Activated naive CD8-positive, alpha-beta T cell (primary cell): Measurements from ENCODE around the gene SLC9A1.
"Not testable (repeated sequence)": the region's sequence is repeated elsewhere in the genome, so short reads cannot be mapped to it uniquely, and the experiment has no call there.

Experiments used
- H3K27ac Mint-ChIP-seq: one replicate; pipeline ENCODE4 v1.8.0; 2021; ENCODE audit warnings: mixed read lengths
- H3K27me3 Mint-ChIP-seq: one replicate; pipeline ENCODE4 v1.8.0; 2021; ENCODE audit warnings: mixed read lengths
- H3K36me3 Mint-ChIP-seq: one replicate; pipeline ENCODE4 v1.8.0; 2021; ENCODE audit warnings: mixed read lengths
- H3K4me1 Mint-ChIP-seq: one replicate; pipeline ENCODE4 v1.8.0; 2021; ENCODE audit warnings: low read depth, mixed read lengths
- H3K4me3 Mint-ChIP-seq: one replicate; pipeline ENCODE4 v1.8.0; 2021; ENCODE audit warnings: mild to moderate bottlenecking, mixed read lengths
- H3K9me3 Mint-ChIP-seq: one replicate; pipeline ENCODE4 v1.8.0; 2021; ENCODE audit warnings: low read depth, mixed read lengths

The SLC9A1 gene

GRCh38 chr1:27130798-27131197, 24.1 kb downstream of the SLC9A1 start:
- Mint-ChIP-seq H3K36me3 (peaks cover 5% of the 10 kb centered on the region), H3K27me3 (no peaks in the 10 kb centered on the region), H3K4me1 (peaks cover 4% of the 10 kb centered on the region)

GRCh38 chr1:27129225-27129624, 25.7 kb downstream of the SLC9A1 start:
- H3K4me3 Mint-ChIP-seq, result no peak overlapping the region
- H3K36me3 Mint-ChIP-seq, result peaks cover 2% of the 10 kb centered on the region
- no peaks in the 10 kb centered on the region for H3K27me3 Mint-ChIP-seq
- H3K4me1 Mint-ChIP-seq, result no peaks in the 10 kb centered on the region
- no peaks in the 10 kb centered on the region for H3K9me3 Mint-ChIP-seq
- no peak overlapping the region for H3K27ac Mint-ChIP-seq

More at GRCh38 chr1:27130798-27131197, 24.1 kb downstream of the SLC9A1 start:
- no peak overlapping the region for H3K4me3 Mint-ChIP-seq
- H3K27ac Mint-ChIP-seq, result no peak overlapping the region
- H3K9me3 Mint-ChIP-seq, result no peaks in the 10 kb centered on the region

GRCh38 chr1:27127419-27127818, 27.5 kb downstream of the SLC9A1 start:
- Mint-ChIP-seq H3K9me3 (no peaks in the 10 kb centered on the region), H3K27ac (no peak overlapping the region), H3K4me3 (no peak overlapping the region), H3K4me1 (no peaks in the 10 kb centered on the region), H3K36me3 (peaks cover 2% of the 10 kb centered on the region), H3K27me3 (no peaks in the 10 kb centered on the region)

GRCh38 chr1:27126391-27126790, 28.5 kb downstream of the SLC9A1 start:
- Mint-ChIP-seq H3K4me1 (no peaks in the 10 kb centered on the region), H3K4me3 (no peak overlapping the region), H3K27me3 (no peaks in the 10 kb centered on the region), H3K36me3 (peaks cover 2% of the 10 kb centered on the region), H3K9me3 (no peaks in the 10 kb centered on the region), H3K27ac (no peak overlapping the region)

- H3K4me3 Mint-ChIP-seq, H3K4me1 Mint-ChIP-seq, H3K27me3 Mint-ChIP-seq, H3K9me3 Mint-ChIP-seq, H3K27ac Mint-ChIP-seq, H3K36me3 Mint-ChIP-seq: not testable (repeated sequence)
These were observed 29.8 kb downstream of the SLC9A1 start for GRCh38 chr1:27125125-27125524.

GRCh38 chr1:27124405-27124804, 30.5 kb downstream of the SLC9A1 start:
- H3K27ac Mint-ChIP-seq, result no peak overlapping the region
- no peaks in the 10 kb centered on the region for H3K27me3 Mint-ChIP-seq
- H3K36me3 Mint-ChIP-seq, result peaks cover 2% of the 10 kb centered on the region
- H3K4me3 Mint-ChIP-seq, result no peak overlapping the region
- H3K9me3 Mint-ChIP-seq, result no peaks in the 10 kb centered on the region
- H3K4me1 Mint-ChIP-seq, result peaks cover 2% of the 10 kb centered on the region

GRCh38 chr1:27122652-27123051, 32.3 kb downstream of the SLC9A1 start:
- H3K9me3 Mint-ChIP-seq, result no peaks in the 10 kb centered on the region
- H3K27ac Mint-ChIP-seq, result no peak overlapping the region
- no peak overlapping the region for H3K4me3 Mint-ChIP-seq
- H3K36me3 Mint-ChIP-seq, result no peaks in the 10 kb centered on the region
- H3K27me3 Mint-ChIP-seq, result no peaks in the 10 kb centered on the region
- H3K4me1 Mint-ChIP-seq, result peaks cover 3% of the 10 kb centered on the region

- Mint-ChIP-seq H3K36me3 (no peaks in the 10 kb centered on the region), H3K27me3 (no peaks in the 10 kb centered on the region), H3K9me3 (no peaks in the 10 kb centered on the region), H3K4me1 (peaks cover 12% of the 10 kb centered on the region), H3K27ac (no peak overlapping the region), H3K4me3 (no peak overlapping the region)
These were observed 34.1 kb downstream of the SLC9A1 start for GRCh38 chr1:27120854-27121253.

GRCh38 chr1:27118440-27118689, 36.6 kb downstream of the SLC9A1 start:
- H3K4me3 Mint-ChIP-seq, result no peak overlapping the region
- no peaks in the 10 kb centered on the region for H3K27me3 Mint-ChIP-seq
- no peaks in the 10 kb centered on the region for H3K36me3 Mint-ChIP-seq
- H3K4me1 Mint-ChIP-seq, result peaks cover 37% of the 10 kb centered on the region
- no peak overlapping the region for H3K27ac Mint-ChIP-seq
- no peaks in the 10 kb centered on the region for H3K9me3 Mint-ChIP-seq

GRCh38 chr1:27117733-27118439, 37.0 kb downstream of the SLC9A1 start:
- Mint-ChIP-seq H3K36me3 (peaks cover under 1% of the 10 kb centered on the region), H3K9me3 (no peaks in the 10 kb centered on the region), H3K4me1 (peaks cover 41% of the 10 kb centered on the region), H3K4me3 (no peak overlapping the region), H3K27ac (peak overlapping the region; percentile 3), H3K27me3 (no peaks in the 10 kb centered on the region)

- Mint-ChIP-seq H3K36me3 (peaks cover 4% of the 10 kb centered on the region), H3K4me1 (peaks cover 51% of the 10 kb centered on the region), H3K27me3 (no peaks in the 10 kb centered on the region), H3K9me3 (no peaks in the 10 kb centered on the region), H3K27ac (peak overlapping the region; percentile 56), H3K4me3 (no peak overlapping the region)
These were observed 38.2 kb downstream of the SLC9A1 start for GRCh38 chr1:27116697-27117096.

GRCh38 chr1:27116232-27116631, 38.7 kb downstream of the SLC9A1 start:
- H3K36me3 Mint-ChIP-seq, result peaks cover 4% of the 10 kb centered on the region
- H3K4me3 Mint-ChIP-seq, result no peak overlapping the region
- H3K9me3 Mint-ChIP-seq, result no peaks in the 10 kb centered on the region
- H3K4me1 Mint-ChIP-seq, result peaks cover 54% of the 10 kb centered on the region
- H3K27ac Mint-ChIP-seq, result no peak overlapping the region
- H3K27me3 Mint-ChIP-seq, result no peaks in the 10 kb centered on the region

GRCh38 chr1:27114546-27114945, 40.4 kb downstream of the SLC9A1 start:
- H3K9me3 Mint-ChIP-seq, result no peaks in the 10 kb centered on the region
- peaks cover 4% of the 10 kb centered on the region for H3K36me3 Mint-ChIP-seq
- peak overlapping the region; percentile 97 for H3K27ac Mint-ChIP-seq
- H3K4me1 Mint-ChIP-seq, result peaks cover 58% of the 10 kb centered on the region
- no peaks in the 10 kb centered on the region for H3K27me3 Mint-ChIP-seq
- H3K4me3 Mint-ChIP-seq, result peak overlapping the region; percentile 85

- no peaks in the 10 kb centered on the region for H3K9me3 Mint-ChIP-seq
- H3K27me3 Mint-ChIP-seq, result no peaks in the 10 kb centered on the region
- H3K27ac Mint-ChIP-seq, result peak overlapping the region; percentile 97
- H3K36me3 Mint-ChIP-seq, result peaks cover 4% of the 10 kb centered on the region
- peaks cover 59% of the 10 kb centered on the region for H3K4me1 Mint-ChIP-seq
- peak overlapping the region; percentile 85 for H3K4me3 Mint-ChIP-seq
These were observed 41.1 kb downstream of the SLC9A1 start for GRCh38 chr1:27113861-27114260.

- H3K9me3 Mint-ChIP-seq, result no peaks in the 10 kb centered on the region
- peak overlapping the region; percentile 93 for H3K27ac Mint-ChIP-seq
- H3K27me3 Mint-ChIP-seq, result no peaks in the 10 kb centered on the region
- peaks cover 4% of the 10 kb centered on the region for H3K36me3 Mint-ChIP-seq
- peak overlapping the region; percentile 63 for H3K4me3 Mint-ChIP-seq
- peaks cover 61% of the 10 kb centered on the region for H3K4me1 Mint-ChIP-seq
These were observed 43.0 kb downstream of the SLC9A1 start for GRCh38 chr1:27111626-27112573.
